ENCODE measurements around the gene DCAKD. TPM values are rescaled to one million over a fixed set of nuclear protein-coding genes. Genes with fewer than 3 reads are reported as not detected.

DCAKD gene
- total and polyA plus RNA-seq, 10 of the 15 experiments (the other 5 are each of a cell fraction or from before 2014, with no cell fraction given), result 11.6 to 62.7 (median 38.3) TPM

GRCh38 chr17:45051060-45051719, at the start of gene DCAKD (continued):
- TF ChIP-seq ZNF687 (IDR thresholded peaks at IDR 0.05) (peak; percentile 85), USF1 (IDR thresholded peaks at IDR 0.05; ENCODE audit: borderline replicate concordance, extremely low read length, insufficient read depth, low read depth, low read length) (peak; percentile 18), IRF3 (IDR thresholded peaks at IDR 0.05) (peak; percentile 51; the same call in 1 of the 2 replicates), HDAC6 (IDR thresholded peaks at IDR 0.05; ENCODE audit: unreplicated experiment) (no peak), KLF5 (IDR thresholded peaks at IDR 0.05; ENCODE audit: partially characterized antibody) (peak; percentile 72), ATF2 (IDR thresholded peaks at IDR 0.05; ENCODE audit: low read length) (0 out of 2 replicates have a peak, but pooled peaks have one; percentile 6), JUNB (IDR thresholded peaks at IDR 0.05) (no peak), NR2F1 (conservative IDR thresholded peaks at IDR 0.05) (peak; percentile 21; the same call in 1 of the 2 replicates), BACH1 (IDR thresholded peaks at IDR 0.05; ENCODE audit: borderline replicate concordance) (peak; percentile 78; the same call in 1 of the 2 replicates), CBFB (IDR thresholded peaks at IDR 0.05; ENCODE audit: low read depth) (peak; percentile 30; the same call in 1 of the 2 replicates), CHD1 (IDR thresholded peaks at IDR 0.05; ENCODE audit: low read depth, low read length) (no peak), SP1 (IDR thresholded peaks at IDR 0.05; ENCODE audit: low read depth, low read length) (peak; percentile 41), ZSCAN29 (IDR thresholded peaks at IDR 0.05) (0 out of 2 replicates have a peak, but pooled peaks have one; percentile 41), IKZF2 (IDR thresholded peaks at IDR 0.05) (0 out of 4 replicates have a peak, but pooled peaks of 1 of the 2 experiments have one; percentile 15), CEBPZ (IDR thresholded peaks at IDR 0.05; ENCODE audit: low read depth, low read length) (no peak), EP300 (IDR thresholded peaks at IDR 0.05; ENCODE audit: borderline replicate concordance in 1 of 2, control insufficient read depth in 1 of 2, low read depth in 2 of 2, low read length in 2 of 2) (no peak), MEF2B (IDR thresholded peaks at IDR 0.05; ENCODE audit: partially characterized antibody, poor library complexity, severe bottlenecking) (peak; percentile 34), PML (IDR thresholded peaks at IDR 0.05; ENCODE audit: low read length) (0 out of 2 replicates have a peak, but pooled peaks have one; percentile 39)
